ENCODE measurements around the gene MICU1. TPM values are rescaled to one million over a fixed set of nuclear protein-coding genes. Genes with fewer than 3 reads are reported as not detected.
"Not testable (repeated sequence)": the region's sequence is repeated elsewhere in the genome, so short reads cannot be mapped to it uniquely, and the experiment has no call there.

MICU1 gene
- total RNA-seq, 3 donors from 2014 or later (not counting 1 experiment from before 2014, with no cell fraction given), result 27.9 to 30.9 (median 29.4) TPM

GRCh38 chr10:72407927-72408600, 217.8 kb downstream of the MICU1 start:
- intact Hi-C loops (cut with micrococcal nuclease), result no loop called here
- Histone ChIP-seq H3K27me3 (ENCODE audit: control insufficient read depth, insufficient read depth, low read length) (no peaks in the 10 kb centered on the region), H3K27ac (ENCODE audit: low read length) (no peak overlapping the region), H3K4me1 (ENCODE audit: control insufficient read depth, insufficient read depth, low read length) (no peaks in the 10 kb centered on the region), H3K4me3 (ENCODE audit: low read length) (no peak overlapping the region), H3K36me3 (ENCODE audit: control insufficient read depth, insufficient read depth, low read length) (peaks cover 2% of the 10 kb centered on the region), H3K9me3 (ENCODE audit: control insufficient read depth, insufficient read depth, low read length) (no peaks in the 10 kb centered on the region)
- H3K9me3 Mint-ChIP-seq, result no peaks in the 10 kb centered on the region
- 93% methylated on average over 7 of the region's 7 CpGs for WGBS (ENCODE audit: insufficient coverage)
- no peaks in the 10 kb centered on the region for H3K27me3 Mint-ChIP-seq (ENCODE audit: low read depth in 2 of 2)
- no peak for ATAC-seq
- no peaks in the 10 kb centered on the region for H3K36me3 Mint-ChIP-seq
- H3K4me1 Mint-ChIP-seq, result no peaks in the 10 kb centered on the region
- TF ChIP-seq CTCF (IDR thresholded peaks at IDR 0.05), result no peak
- DNase-seq, result no peak
- H3K4me3 Mint-ChIP-seq, result no peak overlapping the region
- H3K27ac Mint-ChIP-seq, result no peak overlapping the region

GRCh38 chr10:72407471-72407870, 218.4 kb downstream of the MICU1 start:
- no peak overlapping the region for H3K4me3 ChIP-seq (ENCODE audit: low read length)
- peaks cover 2% of the 10 kb centered on the region for H3K36me3 ChIP-seq (ENCODE audit: control insufficient read depth, insufficient read depth, low read length)
- WGBS (ENCODE audit: insufficient coverage), result 82% methylated on average over 1 of the region's 3 CpGs
- H3K4me3 Mint-ChIP-seq, result no peak overlapping the region
- no peak overlapping the region for H3K27ac Mint-ChIP-seq
- no peak for DNase-seq
- H3K27me3 Mint-ChIP-seq (ENCODE audit: low read depth in 2 of 2), result no peaks in the 10 kb centered on the region
- H3K36me3 Mint-ChIP-seq, result no peaks in the 10 kb centered on the region
- TF ChIP-seq CTCF (IDR thresholded peaks at IDR 0.05), result no peak
- no peak for ATAC-seq
- no peak overlapping the region for H3K27ac ChIP-seq (ENCODE audit: low read length)
- no peaks in the 10 kb centered on the region for H3K4me1 Mint-ChIP-seq
- H3K9me3 Mint-ChIP-seq, result no peaks in the 10 kb centered on the region
- H3K27me3 ChIP-seq (ENCODE audit: control insufficient read depth, insufficient read depth, low read length), result no peaks in the 10 kb centered on the region
- H3K9me3 ChIP-seq (ENCODE audit: control insufficient read depth, insufficient read depth, low read length), result no peaks in the 10 kb centered on the region
- intact Hi-C loops (cut with micrococcal nuclease), result no loop called here
- H3K4me1 ChIP-seq (ENCODE audit: control insufficient read depth, insufficient read depth, low read length), result no peaks in the 10 kb centered on the region

GRCh38 chr10:72395581-72395980, 230.3 kb downstream of the MICU1 start:
- ATAC-seq; H3K4me1 ChIP-seq (ENCODE audit: control insufficient read depth, insufficient read depth, low read length); H3K27me3 Mint-ChIP-seq (ENCODE audit: low read depth in 2 of 2); H3K4me3 ChIP-seq (ENCODE audit: low read length); H3K9me3 ChIP-seq (ENCODE audit: control insufficient read depth, insufficient read depth, low read length); H3K36me3 Mint-ChIP-seq; DNase-seq; H3K27me3 ChIP-seq (ENCODE audit: control insufficient read depth, insufficient read depth, low read length); intact Hi-C loops (cut with micrococcal nuclease); H3K9me3 Mint-ChIP-seq; H3K27ac ChIP-seq (ENCODE audit: low read length); H3K4me1 Mint-ChIP-seq; H3K27ac Mint-ChIP-seq; H3K4me3 Mint-ChIP-seq; H3K36me3 ChIP-seq (ENCODE audit: control insufficient read depth, insufficient read depth, low read length): not testable (repeated sequence)
- WGBS (ENCODE audit: insufficient coverage), result 100% methylated on average over 3 of the region's 3 CpGs

GRCh38 chr10:72392571-72392970, 233.3 kb downstream of the MICU1 start:
- H3K27me3 ChIP-seq (ENCODE audit: control insufficient read depth, insufficient read depth, low read length), result no peaks in the 10 kb centered on the region
- H3K4me1 ChIP-seq (ENCODE audit: control insufficient read depth, insufficient read depth, low read length), result no peaks in the 10 kb centered on the region
- H3K9me3 ChIP-seq (ENCODE audit: control insufficient read depth, insufficient read depth, low read length), result no peaks in the 10 kb centered on the region
- Mint-ChIP-seq H3K27me3 (ENCODE audit: low read depth in 2 of 2) (no peaks in the 10 kb centered on the region), H3K4me1 (no peaks in the 10 kb centered on the region), H3K27ac (no peak overlapping the region), H3K9me3 (no peaks in the 10 kb centered on the region), H3K4me3 (no peak overlapping the region), H3K36me3 (no peaks in the 10 kb centered on the region)
- H3K27ac ChIP-seq (ENCODE audit: low read length), result no peak overlapping the region
- no peak for TF ChIP-seq CTCF (IDR thresholded peaks at IDR 0.05)
- ATAC-seq (no peak), DNase-seq (no peak)
- H3K36me3 ChIP-seq (ENCODE audit: control insufficient read depth, insufficient read depth, low read length), result no peaks in the 10 kb centered on the region
- intact Hi-C loops (cut with micrococcal nuclease), result no loop called here
- WGBS (ENCODE audit: insufficient coverage), result 75% methylated on average over 1 of the region's 1 CpG
- no peak overlapping the region for H3K4me3 ChIP-seq (ENCODE audit: low read length)

Measured in natural killer cell (primary cell).